MM.1S (cell line): ENCODE results near the gene CAMK2G.

Experiments
- DNase-seq: peaks from one replicate; pipeline ENCODE4 v3.0.0-alpha.2; 2015
- H2AFZ ChIP-seq: fragments of 300-600 bp; sonication (generic); 2 replicates; pipeline ENCODE4 v1.6.0; 2016; ENCODE audit warnings: antibody characterized with exemption, low read length
- H3F3A ChIP-seq: fragments of 300-600 bp; sonication (generic); 2 replicates; pipeline ENCODE4 v1.6.1; 2016; ENCODE audit warnings: mild to moderate bottlenecking, antibody characterized with exemption, low read length, moderate library complexity, mixed read lengths; ENCODE audit not compliant: insufficient read depth
- H3K27ac ChIP-seq: fragments of 300-600 bp; sonication (generic); 2 replicates; pipeline ENCODE4 v1.5.1; 2016; ENCODE audit warnings: mild to moderate bottlenecking, low read length
- H3K27me3 ChIP-seq: fragments of 300-600 bp; sonication (generic); replicated peaks from 2 replicates; pipeline ENCODE4 v1.6.0; 2016; ENCODE audit warnings: low read length; ENCODE audit not compliant: insufficient read depth
- H3K36me3 ChIP-seq: fragments of 300-600 bp; sonication (generic); replicated peaks from 2 replicates; pipeline ENCODE4 v1.6.1; 2016; ENCODE audit warnings: mild to moderate bottlenecking, low read length, mixed read lengths; ENCODE audit not compliant: insufficient read depth
- H3K4me1 ChIP-seq: fragments of 300-600 bp; sonication (generic); 2 replicates; pipeline ENCODE4 v1.6.1; 2016; ENCODE audit warnings: low read length, mixed read lengths
- H3K4me2 ChIP-seq: fragments of 300-600 bp; sonication (generic); 2 replicates; pipeline ENCODE4 v1.6.0; 2016; ENCODE audit warnings: low read depth, low read length
- H3K4me3 ChIP-seq: fragments of 300-600 bp; sonication (generic); 2 replicates; pipeline ENCODE4 v1.5.1; 2016; ENCODE audit warnings: low read length, mixed read lengths
- H3K79me2 ChIP-seq: fragments of 300-600 bp; sonication (generic); 2 replicates; pipeline ENCODE4 v1.6.1; 2016; ENCODE audit warnings: mixed run types, low read length, mixed read lengths
- H3K9ac ChIP-seq: fragments of 300-600 bp; sonication (generic); 2 replicates; pipeline ENCODE4 v1.6.1; 2016; ENCODE audit warnings: low read length, mixed read lengths
- H3K9me2 ChIP-seq: fragments of 300-600 bp; sonication (generic); replicated peaks from 2 replicates; pipeline ENCODE4 v1.6.1; 2016; ENCODE audit warnings: mild to moderate bottlenecking, low read length, mixed read lengths; ENCODE audit not compliant: insufficient read depth
- H3K9me3 ChIP-seq: fragments of 300-600 bp; sonication (generic); replicated peaks from 2 replicates; pipeline ENCODE4 v1.6.1; 2016; ENCODE audit warnings: mild to moderate bottlenecking, low read length, mixed read lengths; ENCODE audit not compliant: insufficient read depth
- H4K20me1 ChIP-seq: fragments of 300-600 bp; sonication (generic); 2 replicates; pipeline ENCODE4 v1.6.1; 2016; ENCODE audit warnings: mild to moderate bottlenecking, low read length, moderate library complexity, mixed read lengths; ENCODE audit not compliant: insufficient read depth
- CTCF ChIP-seq: fragments of 300-600 bp; sonication (generic); IDR thresholded peaks from 2 replicates; pipeline ENCODE4 v1.5.1; 2016; ENCODE audit warnings: antibody characterized with exemption, low read length, mixed read lengths
- EZH2 ChIP-seq: fragments of 300-600 bp; sonication (generic); optimal IDR thresholded peaks from 2 replicates; pipeline ENCODE3; 2017; ENCODE audit warnings: low read depth, mild to moderate bottlenecking, antibody characterized with exemption, low read length, mixed read lengths
- EZH2phosphoT487 ChIP-seq: fragments of 300-600 bp; sonication (generic); IDR thresholded peaks from 2 replicates; pipeline ENCODE4 v1.6.1; 2018; ENCODE audit warnings: antibody characterized with exemption, low read length

Gene CAMK2G

DNA sequence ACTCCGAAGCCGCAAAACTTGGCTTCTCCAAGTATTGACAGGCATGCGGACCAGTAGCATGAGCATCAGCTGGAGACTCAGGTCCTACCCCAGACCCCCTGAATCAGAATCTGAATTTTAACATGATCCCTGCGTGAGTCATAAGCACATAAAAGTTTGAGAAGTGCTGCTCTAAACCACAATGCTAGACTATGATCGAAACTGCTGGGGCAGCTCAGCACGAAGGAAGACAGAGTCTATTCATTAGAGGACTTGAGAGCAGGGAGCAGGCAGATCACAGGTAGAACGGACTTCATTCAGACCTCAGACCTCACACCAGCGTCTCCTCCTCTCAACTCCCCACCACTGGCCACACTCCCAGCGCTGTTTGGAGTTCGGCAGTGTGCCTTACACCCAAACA, 16.9 kb downstream of the CAMK2G start:
- no peak overlapping the region for H2AFZ ChIP-seq
- no peaks in the 10 kb centered on the region for H3F3A ChIP-seq
- no peak for TF ChIP-seq EZH2
- TF ChIP-seq EZH2phosphoT487, result no peak
- no peak for TF ChIP-seq CTCF
- H3K4me3 ChIP-seq, result no peak overlapping the region
- H3K79me2 ChIP-seq, result no peaks in the 10 kb centered on the region
- H3K27ac ChIP-seq, result no peak overlapping the region
- no peak overlapping the region for H3K9ac ChIP-seq
- no peaks in the 10 kb centered on the region for H3K36me3 ChIP-seq
- no peaks in the 10 kb centered on the region for H3K9me2 ChIP-seq
- no peak overlapping the region for H3K4me2 ChIP-seq
- H4K20me1 ChIP-seq, result no peaks in the 10 kb centered on the region
- no peaks in the 10 kb centered on the region for H3K27me3 ChIP-seq
- DNase-seq, result no peak
- H3K4me1 ChIP-seq, result no peaks in the 10 kb centered on the region
- no peaks in the 10 kb centered on the region for H3K9me3 ChIP-seq

- Histone ChIP-seq H3K9me2 (no peaks in the 10 kb centered on the region), H3K9ac (no peak overlapping the region), H4K20me1 (no peaks in the 10 kb centered on the region), H3K27me3 (no peaks in the 10 kb centered on the region), H3K4me2 (no peak overlapping the region), H3K27ac (no peak overlapping the region), H3K79me2 (no peaks in the 10 kb centered on the region), H3K36me3 (no peaks in the 10 kb centered on the region), H3K4me3 (no peak overlapping the region), H3K9me3 (no peaks in the 10 kb centered on the region), H3F3A (no peaks in the 10 kb centered on the region), H2AFZ (no peak overlapping the region), H3K4me1 (no peaks in the 10 kb centered on the region)
- no peak for DNase-seq
- no peak for TF ChIP-seq EZH2phosphoT487
- TF ChIP-seq EZH2, result no peak
- TF ChIP-seq CTCF, result no peak
These were observed 18.1 kb downstream of the CAMK2G start for GRCh38 chr10:73856261-73856660.

GRCh38 chr10:73855413-73855812, 18.9 kb downstream of the CAMK2G start:
- Histone ChIP-seq H3K9ac (no peak overlapping the region), H3K4me2 (no peak overlapping the region), H3F3A (no peaks in the 10 kb centered on the region)

More at GRCh38 chr10:73855413-73855812, 18.9 kb downstream of the CAMK2G start:
- Histone ChIP-seq H3K9me3 (no peaks in the 10 kb centered on the region), H3K79me2 (no peaks in the 10 kb centered on the region), H4K20me1 (no peaks in the 10 kb centered on the region), H3K4me1 (no peaks in the 10 kb centered on the region), H3K27me3 (no peaks in the 10 kb centered on the region), H3K4me3 (no peak overlapping the region), H3K9me2 (no peaks in the 10 kb centered on the region), H3K36me3 (no peaks in the 10 kb centered on the region), H3K27ac (no peak overlapping the region), H2AFZ (no peak overlapping the region)
- no peak for DNase-seq
- no peak for TF ChIP-seq EZH2
- no peak for TF ChIP-seq EZH2phosphoT487
- TF ChIP-seq CTCF, result no peak
